NCI-H446 treated with DMSO at 0.1 percent for 48 hours (cell line): ENCODE results near the gene SPOCK3.
"Not testable (repeated sequence)": the region's sequence is repeated elsewhere in the genome, so short reads cannot be mapped to it uniquely, and the experiment has no call there.

Experiments
- DNase-seq: peaks from one replicate; lab custom pipeline; 2025; lab: John Stamatoyannopoulos, UW

SPOCK3 gene

GRCh38 chr4:167234316-167234881, at the start of gene SPOCK3:
TSS of gene SPOCK3 (minus strand) at chr4:167234494.
- DNase-seq: peak; percentile 75

GRCh38 chr4:167282171-167282864, 48.0 kb upstream of the SPOCK3 start:
- no peak for DNase-seq

- not testable (repeated sequence) for DNase-seq
Observed at GRCh38 chr4:167281545-167281944, 47.3 kb upstream of the SPOCK3 start.

GRCh38 chr4:167274351-167274750, 40.1 kb upstream of the SPOCK3 start:
- DNase-seq: no peak

- no peak for DNase-seq
Observed at GRCh38 chr4:167265231-167265630, 30.9 kb upstream of the SPOCK3 start.

GRCh38 chr4:167248271-167248670, 14.0 kb upstream of the SPOCK3 start:
- DNase-seq: no peak

GRCh38 chr4:167239627-167240026, 5.3 kb upstream of the SPOCK3 start:
- no peak for DNase-seq

- no peak for DNase-seq
Observed at GRCh38 chr4:167238226-167238625, 3.9 kb upstream of the SPOCK3 start.

GRCh38 chr4:167233685-167234315, 494 bp downstream of the SPOCK3 start:
- peak; percentile 61 for DNase-seq

- DNase-seq: peak; percentile 76
Observed at GRCh38 chr4:167232805-167233684, 1.2 kb downstream of the SPOCK3 start.

GRCh38 chr4:167230744-167231143, 3.5 kb downstream of the SPOCK3 start:
- no peak for DNase-seq

GRCh38 chr4:167222099-167222498, 12.2 kb downstream of the SPOCK3 start:
- DNase-seq: no peak

- DNase-seq: no peak
Observed at GRCh38 chr4:167221084-167221483, 13.2 kb downstream of the SPOCK3 start.

- no peak for DNase-seq
Observed at GRCh38 chr4:167218022-167218608, 16.2 kb downstream of the SPOCK3 start.

GRCh38 chr4:167216783-167217182, 17.5 kb downstream of the SPOCK3 start:
- no peak for DNase-seq

GRCh38 chr4:167210166-167210565, 24.1 kb downstream of the SPOCK3 start:
- no peak for DNase-seq

- no peak for DNase-seq
Observed at GRCh38 chr4:167196344-167197012, 37.8 kb downstream of the SPOCK3 start.

- no peak for DNase-seq
Observed at GRCh38 chr4:167190379-167190778, 43.9 kb downstream of the SPOCK3 start.

GRCh38 chr4:167185465-167185864, 48.8 kb downstream of the SPOCK3 start:
- DNase-seq: no peak

- DNase-seq: no peak
Observed at GRCh38 chr4:167183036-167183435, 51.3 kb downstream of the SPOCK3 start.

GRCh38 chr4:167177925-167178324, 56.4 kb downstream of the SPOCK3 start:
- DNase-seq: no peak
